ENCODE results near the gene FOXP1.

GRCh38 chr3:71033681-71034220, 549.8 kb downstream of the FOXP1 start:
- TF ChIP-seq, protein P1, sequence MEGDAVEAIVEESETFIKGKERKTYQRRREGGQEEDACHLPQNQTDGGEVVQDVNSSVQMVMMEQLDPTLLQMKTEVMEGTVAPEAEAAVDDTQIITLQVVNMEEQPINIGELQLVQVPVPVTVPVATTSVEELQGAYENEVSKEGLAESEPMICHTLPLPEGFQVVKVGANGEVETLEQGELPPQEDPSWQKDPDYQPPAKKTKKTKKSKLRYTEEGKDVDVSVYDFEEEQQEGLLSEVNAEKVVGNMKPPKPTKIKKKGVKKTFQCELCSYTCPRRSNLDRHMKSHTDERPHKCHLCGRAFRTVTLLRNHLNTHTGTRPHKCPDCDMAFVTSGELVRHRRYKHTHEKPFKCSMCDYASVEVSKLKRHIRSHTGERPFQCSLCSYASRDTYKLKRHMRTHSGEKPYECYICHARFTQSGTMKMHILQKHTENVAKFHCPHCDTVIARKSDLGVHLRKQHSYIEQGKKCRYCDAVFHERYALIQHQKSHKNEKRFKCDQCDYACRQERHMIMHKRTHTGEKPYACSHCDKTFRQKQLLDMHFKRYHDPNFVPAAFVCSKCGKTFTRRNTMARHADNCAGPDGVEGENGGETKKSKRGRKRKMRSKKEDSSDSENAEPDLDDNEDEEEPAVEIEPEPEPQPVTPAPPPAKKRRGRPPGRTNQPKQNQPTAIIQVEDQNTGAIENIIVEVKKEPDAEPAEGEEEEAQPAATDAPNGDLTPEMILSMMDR (IDR thresholded peaks at IDR 0.05) = no peak
- TF ChIP-seq POLR2A (IDR thresholded peaks at IDR 0.05) = no peak
